GM19025 (cell line): ENCODE data around the gene SREK1.
A peak's percentile ranks its signal among the peaks of the same experiment; 100 is the strongest.
"Not testable (repeated sequence)": the region's sequence is repeated elsewhere in the genome, so short reads cannot be mapped to it uniquely, and the experiment has no call there.

Experiments used
- ATAC-seq: cut with Tn5 transposase; IDR thresholded peaks from one replicate; pipeline ENCODE4 v1.9.1; 2021; ENCODE audit warnings: mild to moderate bottlenecking, low read depth, moderate library complexity; ENCODE audit not compliant: unreplicated experiment

The SREK1 gene

DNA sequence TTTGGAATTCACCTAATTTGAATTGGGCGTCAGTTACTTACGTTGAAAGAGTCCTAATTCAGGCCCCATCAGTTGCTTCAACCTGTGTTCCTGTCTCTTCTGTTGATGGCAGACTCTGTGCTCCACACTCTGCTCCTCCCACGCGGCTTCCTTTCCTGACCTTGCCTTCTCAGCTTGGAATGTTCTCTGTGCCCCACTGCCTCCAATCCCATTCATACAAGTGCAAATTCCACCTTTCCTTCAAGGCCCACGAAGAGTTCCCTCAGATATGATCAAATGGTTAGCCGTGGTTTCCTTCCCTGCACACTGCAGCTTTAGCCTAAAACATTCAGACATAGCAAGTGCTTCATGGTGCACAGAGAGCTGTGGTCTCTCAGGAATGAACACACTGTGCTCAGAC is 65.7 kb downstream of the SREK1 start:
- no peak for ATAC-seq

DNA sequence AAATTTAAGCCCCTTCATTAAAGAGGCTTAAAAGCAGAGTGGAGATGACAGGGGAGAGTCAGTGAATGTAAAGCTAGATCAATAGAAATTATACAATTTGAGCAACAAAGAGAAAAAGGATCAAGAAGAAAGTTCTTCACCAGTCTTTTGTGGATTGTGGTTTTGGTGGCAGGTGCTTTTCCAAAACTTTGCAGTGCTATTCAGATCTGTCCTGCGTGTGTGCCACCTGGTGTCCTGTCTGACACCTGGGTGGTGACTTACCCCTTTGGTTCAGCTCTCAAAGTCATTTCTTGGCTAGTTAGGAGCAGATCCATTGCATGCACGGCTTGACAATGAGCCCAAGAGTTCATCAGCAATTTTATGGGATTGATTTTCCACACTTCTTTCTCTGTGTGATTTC is 69.4 kb downstream of the SREK1 start:
- ATAC-seq: no peak

DNA sequence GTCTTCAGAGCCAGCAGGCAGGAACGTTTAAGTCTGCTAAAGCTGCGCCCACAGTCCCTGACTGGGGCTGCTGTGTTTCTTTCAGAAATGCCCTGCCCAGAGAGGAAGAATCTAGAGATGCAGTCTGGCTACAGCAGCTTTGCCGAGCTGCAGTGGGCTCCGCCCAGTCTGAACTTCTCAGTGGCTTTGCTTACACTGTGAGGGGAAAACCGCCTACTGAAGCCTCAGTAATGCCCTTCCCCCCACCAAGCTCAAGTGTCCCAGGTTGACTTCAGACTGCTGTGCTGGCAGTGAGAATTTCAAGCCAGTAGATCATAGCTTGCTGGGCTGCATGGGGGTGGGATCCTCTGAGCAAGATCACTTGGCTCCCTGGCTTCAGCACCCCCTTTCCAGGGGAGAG is 78.4 kb downstream of the SREK1 start:
- ATAC-seq: peak; percentile 69

DNA sequence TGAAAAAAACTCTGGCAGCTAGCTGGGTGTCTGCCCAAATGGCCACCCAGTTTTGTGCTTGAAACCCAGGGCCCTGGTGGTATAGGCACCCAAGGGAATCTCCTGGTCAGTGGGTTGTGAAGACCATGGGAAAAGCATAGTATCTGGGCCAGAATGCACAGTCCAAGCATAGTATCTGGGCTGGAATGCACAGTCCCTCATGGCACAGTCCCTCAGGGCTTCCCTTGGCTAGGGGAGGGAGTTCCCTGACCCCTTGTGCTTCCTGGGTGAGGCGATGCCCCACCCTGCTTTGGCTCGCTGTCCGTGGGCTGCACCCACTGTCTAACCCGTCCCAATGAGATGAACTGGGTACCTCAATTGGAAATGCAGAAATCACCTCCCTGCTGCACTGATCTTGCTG is 78.8 kb downstream of the SREK1 start:
- not testable (repeated sequence) for ATAC-seq

DNA sequence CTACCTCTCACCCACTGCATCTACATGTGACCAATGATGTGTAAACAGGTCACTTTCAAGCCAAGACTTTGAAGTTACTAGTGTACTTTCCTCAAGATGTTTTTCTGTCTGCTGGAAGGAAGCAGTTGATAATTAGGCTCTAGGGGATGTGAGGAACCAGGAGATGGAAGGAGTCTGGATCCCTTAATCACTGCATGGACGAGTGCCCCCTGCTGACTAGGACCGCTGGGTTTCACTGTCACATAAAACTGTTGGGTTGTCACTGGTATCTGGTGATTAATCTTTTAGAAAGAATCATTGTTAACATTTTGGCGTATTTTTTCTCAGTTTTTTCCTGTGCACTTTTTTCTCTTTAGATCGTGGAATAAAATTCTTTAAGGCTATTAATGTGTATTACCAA is 79.5 kb downstream of the SREK1 start:
- no peak for ATAC-seq

DNA sequence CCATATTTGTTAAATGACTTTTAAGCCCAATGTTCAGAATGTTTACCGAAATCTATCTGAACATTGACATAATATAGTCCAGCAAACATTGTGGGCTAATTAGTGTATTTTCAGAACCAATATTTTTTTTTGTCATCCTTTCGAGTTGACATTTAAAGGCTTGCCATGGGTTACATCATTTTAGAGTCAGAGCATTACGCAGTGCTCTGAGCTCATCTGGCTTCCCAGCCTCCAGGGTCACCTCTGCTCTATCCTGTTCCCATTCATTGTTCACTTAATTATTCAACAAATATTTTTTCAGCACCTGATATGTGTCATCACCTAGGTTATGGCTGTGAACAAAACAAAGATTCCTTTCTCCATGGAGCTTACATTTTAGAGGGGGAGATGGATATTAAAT is 80.2 kb downstream of the SREK1 start:
- no peak for ATAC-seq

DNA sequence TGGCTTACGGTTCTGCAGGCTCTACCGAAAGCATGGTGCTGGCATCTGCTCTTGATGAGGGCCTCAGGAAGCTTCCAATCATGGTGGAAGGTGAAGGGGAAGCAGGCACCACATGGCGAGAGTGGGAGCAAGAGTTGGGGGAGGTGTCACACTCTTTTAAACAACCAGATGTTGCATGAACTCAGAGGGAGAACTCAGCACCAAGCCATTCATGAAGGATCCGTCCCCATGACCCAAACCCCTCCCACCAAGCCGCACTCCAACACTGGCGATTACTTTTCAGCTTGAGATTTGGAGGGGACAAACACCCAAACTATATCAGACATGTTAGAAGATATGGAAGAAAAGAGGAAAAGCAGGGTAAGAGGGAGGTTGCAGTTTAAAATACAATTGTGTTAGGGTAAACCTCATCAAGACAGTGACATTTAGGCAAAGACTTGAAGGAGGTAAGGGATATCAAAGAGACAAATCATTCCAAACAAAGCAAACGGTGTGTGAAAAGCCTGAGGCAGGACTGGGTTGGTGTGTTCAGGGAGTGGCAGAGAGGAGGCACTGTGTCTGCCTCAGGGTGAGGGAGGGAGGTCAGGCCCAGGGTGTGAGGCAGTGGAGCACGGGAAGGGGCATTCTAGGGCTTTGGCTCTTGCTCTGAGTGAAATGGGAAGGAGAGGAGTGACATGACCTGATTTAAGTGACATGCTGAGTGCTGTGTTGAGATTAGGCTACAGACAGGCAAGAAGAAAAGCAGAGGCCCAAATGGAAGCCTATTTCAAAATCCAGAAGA is 80.9 kb downstream of the SREK1 start:
- no peak for ATAC-seq

DNA sequence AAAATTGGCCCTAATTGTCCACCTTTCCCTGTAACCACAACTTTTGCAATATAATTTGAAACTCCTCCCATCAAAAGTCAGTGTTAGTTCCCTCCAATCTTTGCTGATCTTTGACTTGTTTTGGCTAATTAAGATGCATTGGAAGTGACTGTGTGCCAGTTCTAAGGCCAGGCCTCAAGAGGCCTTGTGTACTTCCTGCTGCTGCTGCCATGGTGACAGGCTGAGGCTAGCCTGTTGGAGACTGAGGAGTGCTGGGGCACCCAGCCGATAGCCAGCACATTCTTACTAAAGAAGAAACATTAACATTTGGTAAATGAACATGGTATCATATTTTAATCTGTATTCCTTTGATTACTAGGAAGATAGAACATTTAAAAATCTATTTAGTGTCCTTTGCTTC is 86.5 kb downstream of the SREK1 start:
- no peak for ATAC-seq

DNA sequence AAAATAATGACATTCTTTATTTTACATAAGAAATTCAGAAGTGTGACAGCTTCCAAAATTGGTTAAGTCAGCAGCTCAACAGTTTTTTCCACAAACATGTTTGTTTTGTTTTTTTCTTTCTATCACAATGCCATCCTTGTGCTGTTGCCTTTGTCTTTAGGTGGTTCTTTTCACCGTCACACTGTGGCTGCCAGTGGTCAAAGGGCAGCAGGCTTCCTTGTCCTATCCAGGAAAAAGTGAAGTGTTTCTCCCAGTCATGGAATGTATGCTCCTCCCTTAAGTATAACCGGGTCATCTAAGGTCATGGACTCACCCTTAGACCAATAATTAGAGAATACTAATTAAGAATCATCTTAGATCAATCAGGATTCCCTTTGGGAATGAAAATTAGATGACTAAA is 87.4 kb downstream of the SREK1 start:
- no peak for ATAC-seq

DNA sequence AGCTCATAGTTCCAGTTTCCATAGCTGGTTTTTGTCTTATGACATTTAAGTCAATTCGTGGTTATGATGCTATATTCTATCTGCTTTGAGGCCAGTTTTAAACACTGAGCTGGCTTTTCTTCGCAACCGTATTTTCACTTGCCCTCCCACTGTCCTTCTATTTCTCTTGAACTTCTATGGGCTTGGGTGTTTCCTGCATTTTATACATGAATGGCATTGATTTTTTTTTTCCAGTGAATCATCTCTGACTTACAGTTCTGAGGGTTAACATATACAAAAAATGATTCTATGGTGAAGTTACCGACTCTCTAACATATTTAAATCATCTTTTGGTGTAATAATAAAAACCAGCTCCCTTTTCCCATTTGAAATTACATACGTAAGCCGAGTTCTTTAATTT is 88.2 kb downstream of the SREK1 start:
- ATAC-seq: no peak

DNA sequence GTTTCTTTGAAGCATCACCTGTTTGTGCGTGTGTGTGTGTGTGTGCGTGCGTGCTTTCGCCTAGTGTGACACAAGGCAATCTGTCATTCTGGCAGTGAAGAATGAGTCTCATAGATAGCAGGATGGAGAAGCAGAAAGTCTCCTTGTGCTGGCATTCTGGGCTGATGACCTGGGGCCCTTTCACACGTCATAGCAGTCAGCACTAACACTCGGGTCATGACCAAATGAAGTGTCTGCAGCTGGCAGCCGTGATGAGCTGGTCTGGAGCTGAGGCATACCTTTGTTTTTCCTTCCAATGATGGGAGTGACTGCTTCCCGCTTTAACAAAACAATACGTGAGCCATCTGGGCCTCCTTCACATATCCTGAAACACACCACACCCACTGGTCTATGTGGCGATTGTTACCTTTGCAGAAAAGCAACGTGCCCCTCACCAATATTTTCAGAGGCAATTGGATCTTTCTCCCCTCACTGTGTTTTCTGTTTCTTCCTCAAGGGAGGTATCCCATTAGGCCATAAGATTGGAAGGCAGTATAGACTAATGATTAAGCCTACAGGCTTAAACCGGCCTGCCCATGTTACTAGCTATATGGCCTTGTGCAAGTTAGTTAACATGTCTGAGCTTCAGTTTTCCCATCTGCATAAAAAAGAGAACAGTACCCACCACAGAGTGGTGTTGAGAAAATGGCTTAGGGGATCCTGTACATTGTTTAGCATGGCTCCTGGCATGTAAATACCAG is 88.8 kb downstream of the SREK1 start:
- no peak for ATAC-seq
